K562 (cell line): ENCODE results near the gene NMT2. TPM values are rescaled to one million over a fixed set of nuclear protein-coding genes. Genes with fewer than 3 reads are reported as not detected.

ENCODE experiments used
- ATAC-seq: fragments of 200-7000 bp; cut with Tn5 transposase; 3 replicates; pipeline ENCODE4 v1.9.1; 2020; ENCODE audit warnings: moderate library complexity
- BruUV-seq: library from RNA; stranded (reverse); fragments of 400-500 nt; replicated peaks from 2 replicates; lab custom pipeline; 2021; lab: Mats Ljungman, UMichigan
- CTCF ChIA-PET: fragments of 300-600 bp; formaldehyde crosslinking; extraction: SDS; loops from one replicate; lab custom pipeline; 2021; ENCODE audit warnings: low intra/inter-chr PET ratio; lab: Yijun Ruan, JAX
- POLR2A ChIA-PET: fragments of 300-600, 350-650 bp; sonication (Branson Sonifier 250); formaldehyde crosslinking; extraction: SDS; loops from one replicate; lab custom pipeline; 2021; ENCODE audit warnings: antibody characterized with exemption, inconsistent platforms; lab: Yijun Ruan, JAX
- DNase-seq, 4 experiments: peaks; one replicate each; pipeline versions ENCODE4 v3.0.0 to v3.0.0-alpha.2; 2011 to 2018; ENCODE audit warnings: low spot score in 3 of 4, mixed read lengths in 3 of 4; ENCODE audit errors: extremely low read depth in 1 of 4
- FAIRE-seq: peaks from 2 replicates; lab custom pipeline; 2011; peaks lifted over from hg19 to GRCh38; lab: Jason Lieb, UNC
- H2AFZ ChIP-seq: 2 replicates; pipeline ENCODE4 v1.6.0; 2011; ENCODE audit warnings: low read depth, low read length, control low read depth, inconsistent platforms
- H3K27ac ChIP-seq: fragments of 200-600 bp; 3 replicates; pipeline ENCODE4 v1.8.0; 2011; ENCODE audit warnings: low read depth, mild to moderate bottlenecking, control low read depth, inconsistent platforms, low read length, moderate library complexity, mixed read lengths; ENCODE audit errors: extremely low read depth
- H3K27me3 ChIP-seq, 2 experiments: fragments of 300-600 bp in 1 of 2; 2 replicates in 1 of 2; 3 replicates in 1 of 2; pipeline versions ENCODE4 v1.6.0 to v1.8.0; 2011; ENCODE audit warnings: inconsistent platforms in 2 of 2, low read length in 2 of 2, mild to moderate bottlenecking in 1 of 2, mixed read lengths in 1 of 2, moderate library complexity in 1 of 2; ENCODE audit not compliant: control insufficient read depth in 2 of 2, insufficient read depth in 2 of 2
- H3K36me3 ChIP-seq: fragments of 300-600 bp; 3 replicates; pipeline ENCODE4 v1.8.0; 2011; ENCODE audit warnings: mild to moderate bottlenecking, low read length, inconsistent platforms; ENCODE audit not compliant: control insufficient read depth, insufficient read depth
- H3K4me1 ChIP-seq, 2 experiments: fragments of 200-600 bp in 1 of 2; replicated peaks in 1 of 2; 2 replicates in 1 of 2; 3 replicates in 1 of 2; pipeline versions ENCODE4 v1.5.1 to v1.8.0; 2011; ENCODE audit warnings: inconsistent platforms in 2 of 2, low read length in 2 of 2, mild to moderate bottlenecking in 1 of 2, mixed read lengths in 1 of 2, moderate library complexity in 1 of 2; ENCODE audit not compliant: control insufficient read depth in 2 of 2, insufficient read depth in 2 of 2
- H3K4me2 ChIP-seq: 2 replicates; pipeline ENCODE4 v1.6.1; 2011; ENCODE audit warnings: low read length, control low read depth, inconsistent platforms, mixed read lengths; ENCODE audit not compliant: insufficient read depth
- H3K4me3 ChIP-seq: fragments of 200-600 bp; sonication (generic), shearing (Covaris generic); 2 replicates; pipeline ENCODE4 v1.5.1; 2016; ENCODE audit warnings: control low read depth, inconsistent platforms
- H3K79me2 ChIP-seq: fragments of 200-600 bp; 3 replicates; pipeline ENCODE4 v1.8.0; 2011; ENCODE audit warnings: low read length, inconsistent platforms; ENCODE audit not compliant: control insufficient read depth, insufficient read depth
- H3K9ac ChIP-seq, 2 experiments: 2 replicates each; pipeline versions ENCODE4 v1.6.0 to v1.6.1; 2011; ENCODE audit warnings: low read depth in 2 of 2, low read length in 2 of 2, control low read depth in 1 of 2, inconsistent platforms in 1 of 2, mild to moderate bottlenecking in 1 of 2, mixed read lengths in 1 of 2; ENCODE audit not compliant: insufficient read depth in 1 of 2
- H3K9me1 ChIP-seq: one replicate; pipeline ENCODE4 v1.6.0; 2011; ENCODE audit warnings: inconsistent platforms, mild to moderate bottlenecking, low read length, moderate library complexity; ENCODE audit not compliant: control insufficient read depth, insufficient read depth
- H3K9me3 ChIP-seq: replicated peaks from 2 replicates; pipeline ENCODE4 v1.5.1; 2011; ENCODE audit warnings: low read depth, low read length, inconsistent platforms; ENCODE audit not compliant: control insufficient read depth, insufficient read depth
- H4K20me1 ChIP-seq: replicated peaks from 2 replicates; pipeline ENCODE4 v1.6.1; 2011; ENCODE audit warnings: low read length, inconsistent platforms, mixed read lengths; ENCODE audit not compliant: control insufficient read depth, insufficient read depth
- CEBPG ChIP-seq, 3 experiments: fragments of 200-800 bp in 1 of 3; sonication (Bioruptor generic) in 1 of 3; sonication (generic) in 1 of 3; formaldehyde crosslinking in 1 of 3; IDR thresholded peaks in 2 of 3; conservative IDR thresholded peaks in 1 of 3; 2 replicates each; pipeline versions ENCODE4 v1.6.1 to v1.8.0; 2016 to 2022; ENCODE audit warnings: missing compliant biosample characterization in 2 of 3, missing genetic modification characterization in 2 of 3, mild to moderate bottlenecking in 1 of 3, missing genetic modification reagents in 1 of 3
- ELF2 ChIP-seq: fragments of 250-450 bp; sonication (Bioruptor Pico); IDR thresholded peaks from 2 replicates; pipeline ENCODE4 v1.5.0; 2021; ENCODE audit warnings: mild to moderate bottlenecking
- GATAD2B ChIP-seq: fragments of 450-650 bp; IDR thresholded peaks from 2 replicates; pipeline ENCODE4 v1.6.1; 2017; ENCODE audit warnings: mild to moderate bottlenecking, borderline replicate concordance
- KDM4B ChIP-seq, 2 experiments: fragments of 450-650 bp in 1 of 2; sonication (generic) in 1 of 2; IDR thresholded peaks; 2 replicates each; pipeline ENCODE4 v1.6.1; 2016 to 2017; ENCODE audit warnings: borderline replicate concordance in 2 of 2, antibody characterized with exemption in 1 of 2, low read depth in 1 of 2, mild to moderate bottlenecking in 1 of 2
- NCOA1 ChIP-seq: fragments of 450-650 bp; IDR thresholded peaks from 2 replicates; pipeline ENCODE4 v1.6.1; 2016; ENCODE audit warnings: low read depth
- SMAD2 ChIP-seq: fragments of 150-350 bp; IDR thresholded peaks from 2 replicates; pipeline ENCODE4 v1.6.1; 2014; ENCODE audit warnings: low read depth, mild to moderate bottlenecking, low read length
- SRF ChIP-seq, 2 experiments: fragments of 250-450, 450-650 bp in 1 of 2; sonication (Bioruptor Pico) in 1 of 2; sonication (generic) in 1 of 2; formaldehyde crosslinking; IDR thresholded peaks; 2 replicates each; pipeline versions ENCODE4 v1.5.0 to v1.5.1; 2020 to 2022; ENCODE audit warnings: mild to moderate bottlenecking in 1 of 2, missing genetic modification reagents in 1 of 2
- WGBS: fragments of 100-300 bp; shearing (Covaris generic); methylation state at CpG from one replicate; pipeline ENCODE4 v1.1.6; 2016; ENCODE audit warnings: low coverage, mixed read lengths; ENCODE audit not compliant: insufficient coverage; ENCODE audit errors: missing lambda C conversion rate; 5-methylcytosine and 5-hydroxymethylcytosine counted together
- in situ Hi-C: fragments of 300-500 bp; cut with MboI; formaldehyde crosslinking; loops from 4 replicates; pipeline ENCODE4 v1.15.0; 2018; ENCODE audit warnings: inconsistent platforms, mixed read lengths
- intact Hi-C: fragments of 100-400 bp; cut with micrococcal nuclease; formaldehyde crosslinking; loops from 2 replicates; pipeline ENCODE4 v1.14.2; 2022
- polyA plus RNA-seq, 8 experiments: library from polyadenylated mRNA; depleted of rRNA in 4 of 8; stranded (reverse) in 5 of 8; unstranded in 3 of 8; fragments of >200 nt; fragmentation: Nextera tagmentation in 2 of 8; fragmentation: Illumina TruSeq in 1 of 8; extraction: Ambion mirVana in 2 of 8; extraction: Trizol in 1 of 8; gene quantifications; 2 replicates each; pipeline versions ENCODE4 v1.2.1 to v1.2.3, GENCODE V29; 2011 to 2014; ENCODE audit warnings: inconsistent platforms in 1 of 8, missing spikeins in 1 of 8
- total RNA-seq, 7 experiments: library from RNA; depleted of rRNA in 6 of 7; stranded (reverse); fragments of >200 nt in 6 of 7; fragmentation: Illumina TruSeq in 2 of 7; extraction: Trizol in 2 of 7; gene quantifications; 2 replicates each; pipeline versions ENCODE4 v1.2.1 to v1.2.3, GENCODE V29; 2011 to 2021; ENCODE audit warnings: low replicate concordance in 1 of 7
- TF ChIP-seq, protein P1 (sequence below): sonication (generic); formaldehyde crosslinking; IDR thresholded peaks from 2 replicates; pipeline ENCODE4 v1.8.0; 2022; ENCODE audit warnings: mild to moderate bottlenecking, missing genetic modification reagents, borderline replicate concordance
- TF ChIP-seq, protein P2 (sequence below): fragments of 450-650 bp; IDR thresholded peaks from 2 replicates; pipeline ENCODE4 v1.6.1; 2014; ENCODE audit warnings: low read depth, mild to moderate bottlenecking, moderate library complexity, borderline replicate concordance
- TF ChIP-seq, protein P3 (sequence below): fragments of 250-450 bp; sonication (Bioruptor Pico); IDR thresholded peaks from 2 replicates; pipeline ENCODE4 v1.8.0; 2022; ENCODE audit warnings: moderate library complexity, mild to moderate bottlenecking, inconsistent platforms
- TF ChIP-seq, protein P4 (sequence below): fragments of 200-800 bp; sonication (Bioruptor generic); IDR thresholded peaks from 2 replicates; pipeline ENCODE4 v1.6.1; 2017; ENCODE audit warnings: missing genetic modification characterization, missing compliant biosample characterization
- TF ChIP-seq, protein P5 (sequence below): sonication (generic); formaldehyde crosslinking; IDR thresholded peaks from 2 replicates; pipeline ENCODE4 v1.8.0; 2022; ENCODE audit warnings: missing genetic modification reagents, mild to moderate bottlenecking, moderate library complexity, borderline replicate concordance

Gene NMT2
- total and polyA plus RNA-seq, 9 of the 15 experiments (the other 6 are each of a cell fraction or from before 2014, with no cell fraction given), result 5.2 to 15.9 (median 10.8) TPM

DNA sequence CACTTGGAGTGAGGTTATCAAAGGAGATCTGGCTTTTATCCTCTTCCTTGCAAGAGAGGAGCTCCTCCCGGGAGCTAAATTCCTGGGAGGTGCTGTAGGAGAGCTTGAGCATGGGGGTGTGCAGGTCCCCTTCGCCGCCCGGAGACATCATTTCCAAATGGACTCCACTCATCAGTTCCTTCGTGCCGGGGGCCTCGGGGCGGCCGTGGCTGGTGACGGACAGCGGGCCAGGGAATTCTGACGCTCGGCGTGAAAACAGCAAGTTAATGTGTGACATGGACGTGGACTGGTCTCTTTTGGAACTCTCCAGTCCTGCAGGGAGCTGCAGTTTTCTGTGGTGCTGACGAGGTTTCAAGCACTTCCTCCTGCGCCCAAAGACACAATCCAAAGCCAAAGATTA is 45.7 kb upstream of the NMT2 start (continued):
- TF ChIP-seq, protein P1, sequence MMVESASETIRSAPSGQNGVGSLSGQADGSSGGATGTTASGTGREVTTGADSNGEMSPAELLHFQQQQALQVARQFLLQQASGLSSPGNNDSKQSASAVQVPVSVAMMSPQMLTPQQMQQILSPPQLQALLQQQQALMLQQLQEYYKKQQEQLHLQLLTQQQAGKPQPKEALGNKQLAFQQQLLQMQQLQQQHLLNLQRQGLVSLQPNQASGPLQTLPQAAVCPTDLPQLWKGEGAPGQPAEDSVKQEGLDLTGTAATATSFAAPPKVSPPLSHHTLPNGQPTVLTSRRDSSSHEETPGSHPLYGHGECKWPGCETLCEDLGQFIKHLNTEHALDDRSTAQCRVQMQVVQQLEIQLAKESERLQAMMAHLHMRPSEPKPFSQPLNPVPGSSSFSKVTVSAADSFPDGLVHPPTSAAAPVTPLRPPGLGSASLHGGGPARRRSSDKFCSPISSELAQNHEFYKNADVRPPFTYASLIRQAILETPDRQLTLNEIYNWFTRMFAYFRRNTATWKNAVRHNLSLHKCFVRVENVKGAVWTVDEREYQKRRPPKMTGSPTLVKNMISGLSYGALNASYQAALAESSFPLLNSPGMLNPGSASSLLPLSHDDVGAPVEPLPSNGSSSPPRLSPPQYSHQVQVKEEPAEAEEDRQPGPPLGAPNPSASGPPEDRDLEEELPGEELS (CRISPR knock-in tag), result no peak
- TF ChIP-seq, protein P2, sequence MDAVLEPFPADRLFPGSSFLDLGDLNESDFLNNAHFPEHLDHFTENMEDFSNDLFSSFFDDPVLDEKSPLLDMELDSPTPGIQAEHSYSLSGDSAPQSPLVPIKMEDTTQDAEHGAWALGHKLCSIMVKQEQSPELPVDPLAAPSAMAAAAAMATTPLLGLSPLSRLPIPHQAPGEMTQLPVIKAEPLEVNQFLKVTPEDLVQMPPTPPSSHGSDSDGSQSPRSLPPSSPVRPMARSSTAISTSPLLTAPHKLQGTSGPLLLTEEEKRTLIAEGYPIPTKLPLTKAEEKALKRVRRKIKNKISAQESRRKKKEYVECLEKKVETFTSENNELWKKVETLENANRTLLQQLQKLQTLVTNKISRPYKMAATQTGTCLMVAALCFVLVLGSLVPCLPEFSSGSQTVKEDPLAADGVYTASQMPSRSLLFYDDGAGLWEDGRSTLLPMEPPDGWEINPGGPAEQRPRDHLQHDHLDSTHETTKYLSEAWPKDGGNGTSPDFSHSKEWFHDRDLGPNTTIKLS, result no peak
- TF ChIP-seq, protein P3, sequence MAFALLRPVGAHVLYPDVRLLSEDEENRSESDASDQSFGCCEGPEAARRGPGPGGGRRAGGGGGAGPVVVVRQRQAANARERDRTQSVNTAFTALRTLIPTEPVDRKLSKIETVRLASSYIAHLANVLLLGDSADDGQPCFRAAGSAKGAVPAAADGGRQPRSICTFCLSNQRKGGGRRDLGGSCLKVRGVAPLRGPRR, result no peak
- TF ChIP-seq ELF2, result no peak

DNA sequence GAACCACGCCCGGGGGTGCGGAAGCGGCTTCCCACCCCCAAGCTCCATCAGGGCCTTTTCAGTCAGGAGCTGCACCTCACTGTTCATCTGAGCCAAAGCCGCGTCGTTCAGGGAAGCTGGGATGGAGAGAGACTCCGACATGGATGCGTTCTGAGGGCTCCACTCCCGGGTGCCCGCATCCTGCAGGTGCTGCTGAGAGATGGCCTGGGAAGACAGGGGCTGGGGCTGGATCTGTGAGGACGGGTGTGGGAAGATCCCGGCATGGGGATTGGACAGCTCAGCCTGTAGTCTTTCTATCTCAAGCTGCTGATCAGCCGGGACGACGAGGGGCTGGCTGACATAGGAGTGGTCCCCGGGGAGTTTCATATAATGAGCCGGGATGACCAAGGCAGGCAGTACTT is 45.0 kb upstream of the NMT2 start:
- TF ChIP-seq GATAD2B (no peak), KDM4B (IDR thresholded peaks at IDR 0.05; ENCODE audit: borderline replicate concordance in 2 of 2, low read depth in 1 of 2) (no peak), CEBPG (CRISPR knock-in tag; IDR thresholded peaks at IDR 0.05) (no peak), CEBPG (tag; conservative IDR thresholded peaks at IDR 0.05 in 1 of 2, IDR thresholded peaks at IDR 0.05 in 1 of 2) (no peak), NCOA1 (no peak), SRF (CRISPR knock-in tag; IDR thresholded peaks at IDR 0.05) (no peak), SMAD2 (no peak)
- TF ChIP-seq, protein P4, sequence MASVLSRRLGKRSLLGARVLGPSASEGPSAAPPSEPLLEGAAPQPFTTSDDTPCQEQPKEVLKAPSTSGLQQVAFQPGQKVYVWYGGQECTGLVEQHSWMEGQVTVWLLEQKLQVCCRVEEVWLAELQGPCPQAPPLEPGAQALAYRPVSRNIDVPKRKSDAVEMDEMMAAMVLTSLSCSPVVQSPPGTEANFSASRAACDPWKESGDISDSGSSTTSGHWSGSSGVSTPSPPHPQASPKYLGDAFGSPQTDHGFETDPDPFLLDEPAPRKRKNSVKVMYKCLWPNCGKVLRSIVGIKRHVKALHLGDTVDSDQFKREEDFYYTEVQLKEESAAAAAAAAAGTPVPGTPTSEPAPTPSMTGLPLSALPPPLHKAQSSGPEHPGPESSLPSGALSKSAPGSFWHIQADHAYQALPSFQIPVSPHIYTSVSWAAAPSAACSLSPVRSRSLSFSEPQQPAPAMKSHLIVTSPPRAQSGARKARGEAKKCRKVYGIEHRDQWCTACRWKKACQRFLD (CRISPR knock-in tag), result no peak
- TF ChIP-seq, protein P5, sequence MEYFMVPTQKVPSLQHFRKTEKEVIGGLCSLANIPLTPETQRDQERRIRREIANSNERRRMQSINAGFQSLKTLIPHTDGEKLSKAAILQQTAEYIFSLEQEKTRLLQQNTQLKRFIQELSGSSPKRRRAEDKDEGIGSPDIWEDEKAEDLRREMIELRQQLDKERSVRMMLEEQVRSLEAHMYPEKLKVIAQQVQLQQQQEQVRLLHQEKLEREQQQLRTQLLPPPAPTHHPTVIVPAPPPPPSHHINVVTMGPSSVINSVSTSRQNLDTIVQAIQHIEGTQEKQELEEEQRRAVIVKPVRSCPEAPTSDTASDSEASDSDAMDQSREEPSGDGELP (CRISPR knock-in tag), result no peak
- TF ChIP-seq, all 486 proteins: peak for 0
- FAIRE-seq, result no peak
- Histone ChIP-seq H3K36me3 (no peaks in the 10 kb centered on the region), H3K4me1 (no peaks in the 10 kb centered on the region), H3K4me2 (no peak overlapping the region), H2AFZ (no peak overlapping the region), H3K9me3 (no peaks in the 10 kb centered on the region), H3K27ac (no peak overlapping the region), H3K27me3 (peaks cover 0 to 35% of the 10 kb centered on the region in 2 experiments; a peak in 2 of 5 replicates), H3K4me3 (no peak overlapping the region), H4K20me1 (no peaks in the 10 kb centered on the region), H3K9me1 (no peaks in the 10 kb centered on the region), H3K9ac (no peak overlapping the region), H3K79me2 (no peaks in the 10 kb centered on the region)
- BruUV-seq, result no TSS peak
- POLR2A ChIA-PET, result interaction anchor here (0.7 kb wide), 1 partner anchor 476 kb away, joined by 3 read pairs; no protein-coding TSS in a partner anchor
- 33% methylated on average over 16 of the region's 18 CpGs for WGBS
- CTCF ChIA-PET, result no interaction called here
- no peak for DNase-seq
- ATAC-seq, result no peak
- in situ Hi-C loops, result no loop called here
- intact Hi-C loops, result no loop called here
